Epithelial cell of proximal tubule (primary cell): ENCODE results near the gene MBD3L5. TPM values are rescaled to one million over a fixed set of nuclear protein-coding genes. Genes with fewer than 3 reads are reported as not detected.
A peak's percentile ranks its signal among the peaks of the same experiment; 100 is the strongest.

Experiments used
- DNase-seq: peaks from one replicate; pipeline ENCODE4 v3.0.0-alpha.2; 2011; ENCODE audit warnings: low read depth
- H3K4me3 ChIP-seq: 2 replicates; pipeline ENCODE4 v1.5.1; 2011; ENCODE audit warnings: low read depth, mild to moderate bottlenecking, low read length
- total RNA-seq: library from RNA; depleted of rRNA; stranded (reverse); fragments of >200 nt; gene quantifications from 2 replicates; pipeline ENCODE4 v1.2.3, GENCODE V29; 2015
- TF ChIP-seq, protein P1 (sequence below): conservative IDR thresholded peaks from 2 replicates; pipeline ENCODE4 v1.5.1; 2012; ENCODE audit warnings: low read depth, mild to moderate bottlenecking, low read length

The MBD3L5 gene
- total RNA-seq, 1 donor from 2014 or later, result not detected

DNA sequence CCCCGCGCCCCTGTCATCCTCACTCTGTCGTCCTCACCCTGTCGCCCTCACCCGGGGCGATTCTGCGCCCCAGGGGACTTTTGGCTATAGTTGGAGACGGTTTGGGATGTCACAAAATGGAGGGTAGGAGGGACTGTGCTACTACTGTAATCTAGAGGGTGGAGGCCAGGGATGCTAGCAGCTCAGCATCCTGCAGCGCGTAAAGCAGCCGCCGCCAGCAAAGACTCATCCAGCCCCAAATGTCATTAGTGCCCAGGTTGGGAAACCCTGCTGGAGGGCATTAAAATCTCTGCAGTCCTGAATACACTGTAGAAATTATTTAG is 39.5 kb downstream of the MBD3L5 start:
- TF ChIP-seq, protein P1, sequence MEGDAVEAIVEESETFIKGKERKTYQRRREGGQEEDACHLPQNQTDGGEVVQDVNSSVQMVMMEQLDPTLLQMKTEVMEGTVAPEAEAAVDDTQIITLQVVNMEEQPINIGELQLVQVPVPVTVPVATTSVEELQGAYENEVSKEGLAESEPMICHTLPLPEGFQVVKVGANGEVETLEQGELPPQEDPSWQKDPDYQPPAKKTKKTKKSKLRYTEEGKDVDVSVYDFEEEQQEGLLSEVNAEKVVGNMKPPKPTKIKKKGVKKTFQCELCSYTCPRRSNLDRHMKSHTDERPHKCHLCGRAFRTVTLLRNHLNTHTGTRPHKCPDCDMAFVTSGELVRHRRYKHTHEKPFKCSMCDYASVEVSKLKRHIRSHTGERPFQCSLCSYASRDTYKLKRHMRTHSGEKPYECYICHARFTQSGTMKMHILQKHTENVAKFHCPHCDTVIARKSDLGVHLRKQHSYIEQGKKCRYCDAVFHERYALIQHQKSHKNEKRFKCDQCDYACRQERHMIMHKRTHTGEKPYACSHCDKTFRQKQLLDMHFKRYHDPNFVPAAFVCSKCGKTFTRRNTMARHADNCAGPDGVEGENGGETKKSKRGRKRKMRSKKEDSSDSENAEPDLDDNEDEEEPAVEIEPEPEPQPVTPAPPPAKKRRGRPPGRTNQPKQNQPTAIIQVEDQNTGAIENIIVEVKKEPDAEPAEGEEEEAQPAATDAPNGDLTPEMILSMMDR, result no peak
- DNase-seq, result no peak
- H3K4me3 ChIP-seq, result peak overlapping the region; percentile 74

DNA sequence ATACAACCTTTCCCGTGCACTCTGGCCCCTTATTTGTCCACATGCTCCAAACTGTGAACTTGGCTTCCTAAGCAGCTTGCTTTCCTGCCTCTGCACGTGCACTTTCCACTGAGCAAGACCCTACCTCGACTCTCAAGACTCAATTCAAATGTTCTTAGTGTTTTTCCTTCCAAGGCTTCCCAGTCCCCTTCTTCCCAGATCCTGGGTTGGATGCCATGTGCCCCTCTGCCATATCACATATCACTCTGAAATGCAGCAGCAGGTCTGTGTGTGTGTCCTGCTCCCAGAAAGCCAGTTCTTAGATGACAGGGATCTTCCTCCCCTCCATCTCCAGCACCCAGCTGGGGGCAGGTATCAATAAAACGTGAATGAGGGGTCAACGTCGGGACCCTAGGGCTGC is 42.2 kb downstream of the MBD3L5 start:
- TF ChIP-seq, protein P1, result no peak
- no peak overlapping the region for H3K4me3 ChIP-seq
- DNase-seq, result no peak

DNA sequence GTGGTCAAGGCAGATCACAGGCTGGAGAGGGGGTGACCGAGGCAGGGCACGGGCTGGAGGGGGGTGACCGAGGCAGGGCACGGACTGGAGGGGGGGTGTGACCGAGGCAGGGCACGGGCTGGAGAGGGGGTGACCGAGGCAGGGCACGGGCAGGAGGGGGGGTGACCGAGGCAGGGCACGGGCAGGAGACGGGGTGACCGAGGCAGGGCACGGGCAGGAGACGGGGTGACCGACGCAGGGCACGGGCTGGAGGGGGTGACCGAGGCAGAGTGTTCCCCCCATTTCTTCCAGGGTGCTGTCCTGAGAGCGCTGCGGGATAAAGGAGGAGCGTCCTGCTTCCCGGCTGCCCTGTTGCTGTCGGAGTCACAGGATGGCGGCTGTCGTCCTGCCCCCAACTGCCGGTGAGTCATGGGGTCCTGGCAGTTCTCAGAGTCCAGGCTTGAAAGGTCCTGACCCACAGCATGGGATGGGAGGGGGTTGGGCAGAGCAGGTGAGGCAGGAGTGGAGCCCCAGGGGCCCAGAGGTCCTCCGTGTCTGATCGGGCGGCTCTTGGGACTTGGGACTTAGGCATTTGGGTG is 44.4 kb downstream of the MBD3L5 start:
- H3K4me3 ChIP-seq, result no peak overlapping the region
- TF ChIP-seq, protein P1, result no peak
- no peak for DNase-seq

- TF ChIP-seq, protein P1, result no peak
- no peak overlapping the region for H3K4me3 ChIP-seq
- DNase-seq, result no peak
These were observed 45.8 kb downstream of the MBD3L5 start for GRCh38 chr19:7076151-7076550.

DNA sequence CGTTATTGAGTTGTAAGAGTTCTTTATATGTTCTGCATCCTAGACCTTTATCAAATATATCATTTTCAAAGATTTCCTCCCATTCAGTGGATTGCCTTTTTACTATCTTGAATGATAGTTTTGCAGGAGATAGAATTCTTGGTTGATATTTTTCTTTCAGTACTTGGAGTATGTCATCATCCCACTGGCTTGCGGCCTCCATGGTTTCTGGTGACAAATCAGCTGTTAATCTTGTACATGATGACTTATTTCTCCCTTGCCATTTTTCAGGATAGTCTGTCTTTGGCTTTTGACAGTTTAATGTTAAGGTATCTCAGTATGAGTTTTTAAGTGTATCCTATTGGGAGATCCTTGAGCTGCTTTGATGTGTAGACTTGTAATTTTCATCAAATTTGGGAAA is 47.6 kb downstream of the MBD3L5 start:
- no peak overlapping the region for H3K4me3 ChIP-seq
- TF ChIP-seq, protein P1, result no peak
- DNase-seq, result no peak

Other genes starting within 250 kb of the MBD3L5 start
- not detected in 2 replicates for gene ADGRE1, start 143.0 kb upstream of the MBD3L5 start, total RNA-seq
- not detected in 2 replicates for gene MBD3L2B, start 9.1 kb upstream of the MBD3L5 start, total RNA-seq
- gene MBD3L4, start 9.6 kb downstream of the MBD3L5 start, total RNA-seq, result not detected in 2 replicates
- gene MBD3L2, start 18.7 kb downstream of the MBD3L5 start, total RNA-seq, result not detected in 2 replicates
- not detected in 2 replicates for gene MBD3L3, start 28.1 kb downstream of the MBD3L5 start, total RNA-seq
- 5.2 TPM in 2 replicates for gene ZNF557, start 39.1 kb downstream of the MBD3L5 start, total RNA-seq